GM19025 (cell line): ENCODE data around the gene CDC5L.

Experiments used
- ATAC-seq: cut with Tn5 transposase; IDR thresholded peaks from one replicate; pipeline ENCODE4 v1.9.1; 2021; ENCODE audit warnings: mild to moderate bottlenecking, low read depth, moderate library complexity; ENCODE audit not compliant: unreplicated experiment

CDC5L gene

GRCh38 chr6:44494011-44494501 lies 106.5 kb downstream of the CDC5L start:
- ATAC-seq: no peak

- no peak for ATAC-seq
These were observed 107.8 kb downstream of the CDC5L start for GRCh38 chr6:44495036-44495901.

- no peak for ATAC-seq
These were observed 109.3 kb downstream of the CDC5L start for GRCh38 chr6:44496665-44497369.

GRCh38 chr6:44497807-44498206 lies 110.3 kb downstream of the CDC5L start:
- no peak for ATAC-seq

- ATAC-seq: no peak
These were observed 110.9 kb downstream of the CDC5L start for GRCh38 chr6:44498436-44498835.

- ATAC-seq: no peak
These were observed 112.1 kb downstream of the CDC5L start for GRCh38 chr6:44499609-44500008.
